Measurements from ENCODE around the gene VASH2.

VASH2 gene

GRCh38 chr1:212955961-212956620 is 5.8 kb downstream of the VASH2 start:
- no peak overlapping the region for H3K4me3 ChIP-seq (ENCODE audit: control insufficient read depth, low read depth, low read length)
- no peak for DNase-seq (ENCODE audit: low read depth)
- no peak for TF ChIP-seq CTCF (IDR thresholded peaks at IDR 0.05; ENCODE audit: control insufficient read depth, insufficient read depth, low read depth, low read length, missing control alignments)

- DNase-seq (ENCODE audit: low read depth) = no peak
- TF ChIP-seq CTCF (IDR thresholded peaks at IDR 0.05; ENCODE audit: control insufficient read depth, insufficient read depth, low read depth, low read length, missing control alignments) = no peak
- H3K4me3 ChIP-seq (ENCODE audit: control insufficient read depth, low read depth, low read length) = no peak overlapping the region
Measured at GRCh38 chr1:212957546-212957945, 7.2 kb downstream of the VASH2 start.

GRCh38 chr1:212958175-212958574 is 7.8 kb downstream of the VASH2 start:
- no peak overlapping the region for H3K4me3 ChIP-seq (ENCODE audit: control insufficient read depth, low read depth, low read length)
- TF ChIP-seq CTCF (IDR thresholded peaks at IDR 0.05; ENCODE audit: control insufficient read depth, insufficient read depth, low read depth, low read length, missing control alignments) = no peak
- DNase-seq (ENCODE audit: low read depth) = no peak

- H3K4me3 ChIP-seq (ENCODE audit: control insufficient read depth, low read depth, low read length) = no peak overlapping the region
- DNase-seq (ENCODE audit: low read depth) = no peak
- TF ChIP-seq CTCF (IDR thresholded peaks at IDR 0.05; ENCODE audit: control insufficient read depth, insufficient read depth, low read depth, low read length, missing control alignments) = no peak
Measured at GRCh38 chr1:212959266-212960220, 9.2 kb downstream of the VASH2 start.

- no peak overlapping the region for H3K4me3 ChIP-seq (ENCODE audit: control insufficient read depth, low read depth, low read length)
- DNase-seq (ENCODE audit: low read depth) = no peak
- TF ChIP-seq CTCF (IDR thresholded peaks at IDR 0.05; ENCODE audit: control insufficient read depth, insufficient read depth, low read depth, low read length, missing control alignments) = no peak
Measured at GRCh38 chr1:212960932-212961331, 10.6 kb downstream of the VASH2 start.

GRCh38 chr1:212962509-212962908 is 12.2 kb downstream of the VASH2 start:
- no peak for DNase-seq (ENCODE audit: low read depth)
- H3K4me3 ChIP-seq (ENCODE audit: control insufficient read depth, low read depth, low read length) = no peak overlapping the region
- no peak for TF ChIP-seq CTCF (IDR thresholded peaks at IDR 0.05; ENCODE audit: control insufficient read depth, insufficient read depth, low read depth, low read length, missing control alignments)
